ENCODE measurements around the gene TBC1D22A.

The TBC1D22A gene

GRCh38 chr22:47148956-47149728, 386.7 kb downstream of the TBC1D22A start:
- Histone ChIP-seq H3K79me2 (ENCODE audit: insufficient read depth, low read depth) (no peaks in the 10 kb centered on the region), H4K20me1 (ENCODE audit: insufficient read depth) (no peaks in the 10 kb centered on the region), H3K4me3 (IDR thresholded peaks at IDR 0.05; ENCODE audit: insufficient read depth, low read depth, low read length) (no peak overlapping the region), H3K36me3 (ENCODE audit: insufficient read depth) (no peaks in the 10 kb centered on the region), H3K27me3 (ENCODE audit: insufficient read depth, low read depth) (no peaks in the 10 kb centered on the region), H3K9ac (no peak overlapping the region), H3K4me2 (no peak overlapping the region), H2AFZ (ENCODE audit: low read depth) (no peak overlapping the region), H3K27ac (no peak overlapping the region), H3K4me1 (ENCODE audit: low read depth, poor library complexity, severe bottlenecking) (no peaks in the 10 kb centered on the region)
- no peak for TF ChIP-seq CTCF (conservative IDR thresholded peaks at IDR 0.05; ENCODE audit: low read depth, low read length)

GRCh38 chr22:47149976-47150375, 387.5 kb downstream of the TBC1D22A start:
- H4K20me1 ChIP-seq (ENCODE audit: insufficient read depth) = no peaks in the 10 kb centered on the region
- H3K9ac ChIP-seq = no peak overlapping the region
- H3K36me3 ChIP-seq (ENCODE audit: insufficient read depth) = no peaks in the 10 kb centered on the region
- no peaks in the 10 kb centered on the region for H3K79me2 ChIP-seq (ENCODE audit: insufficient read depth, low read depth)
- H3K4me1 ChIP-seq (ENCODE audit: low read depth, poor library complexity, severe bottlenecking) = no peaks in the 10 kb centered on the region
- no peak for TF ChIP-seq CTCF (conservative IDR thresholded peaks at IDR 0.05; ENCODE audit: low read depth, low read length)
- no peaks in the 10 kb centered on the region for H3K27me3 ChIP-seq (ENCODE audit: insufficient read depth, low read depth)
- no peak overlapping the region for H3K4me3 ChIP-seq (IDR thresholded peaks at IDR 0.05; ENCODE audit: insufficient read depth, low read depth, low read length)
- no peak overlapping the region for H3K4me2 ChIP-seq
- H2AFZ ChIP-seq (ENCODE audit: low read depth) = no peak overlapping the region
- H3K27ac ChIP-seq = no peak overlapping the region

GRCh38 chr22:47150426-47150825, 388.0 kb downstream of the TBC1D22A start:
- TF ChIP-seq CTCF (conservative IDR thresholded peaks at IDR 0.05; ENCODE audit: low read depth, low read length) = no peak
- no peaks in the 10 kb centered on the region for H3K4me1 ChIP-seq (ENCODE audit: low read depth, poor library complexity, severe bottlenecking)
- H3K27ac ChIP-seq = no peak overlapping the region
- no peak overlapping the region for H3K4me3 ChIP-seq (IDR thresholded peaks at IDR 0.05; ENCODE audit: insufficient read depth, low read depth, low read length)
- H3K36me3 ChIP-seq (ENCODE audit: insufficient read depth) = no peaks in the 10 kb centered on the region
- H2AFZ ChIP-seq (ENCODE audit: low read depth) = no peak overlapping the region
- H3K27me3 ChIP-seq (ENCODE audit: insufficient read depth, low read depth) = no peaks in the 10 kb centered on the region
- no peak overlapping the region for H3K9ac ChIP-seq
- no peaks in the 10 kb centered on the region for H4K20me1 ChIP-seq (ENCODE audit: insufficient read depth)
- no peaks in the 10 kb centered on the region for H3K79me2 ChIP-seq (ENCODE audit: insufficient read depth, low read depth)
- H3K4me2 ChIP-seq = no peak overlapping the region

- H3K27me3 ChIP-seq (ENCODE audit: insufficient read depth, low read depth) = no peaks in the 10 kb centered on the region
- H3K4me1 ChIP-seq (ENCODE audit: low read depth, poor library complexity, severe bottlenecking) = no peaks in the 10 kb centered on the region
- no peak overlapping the region for H3K4me3 ChIP-seq (IDR thresholded peaks at IDR 0.05; ENCODE audit: insufficient read depth, low read depth, low read length)
- TF ChIP-seq CTCF (conservative IDR thresholded peaks at IDR 0.05; ENCODE audit: low read depth, low read length) = no peak
- no peak overlapping the region for H3K4me2 ChIP-seq
- no peak overlapping the region for H2AFZ ChIP-seq (ENCODE audit: low read depth)
- no peak overlapping the region for H3K9ac ChIP-seq
- no peaks in the 10 kb centered on the region for H3K36me3 ChIP-seq (ENCODE audit: insufficient read depth)
- no peak overlapping the region for H3K27ac ChIP-seq
- H4K20me1 ChIP-seq (ENCODE audit: insufficient read depth) = no peaks in the 10 kb centered on the region
- H3K79me2 ChIP-seq (ENCODE audit: insufficient read depth, low read depth) = no peaks in the 10 kb centered on the region
These were observed 388.6 kb downstream of the TBC1D22A start for GRCh38 chr22:47151064-47151463.
